GM12878 (cell line): Measurements from ENCODE around the gene SAMD4A. TPM values are rescaled to one million over a fixed set of nuclear protein-coding genes. Genes with fewer than 3 reads are reported as not detected.

Source experiments
- ATAC-seq: fragments of 200-7000 bp; cut with Tn5 transposase; 3 replicates; pipeline ENCODE4 v1.9.1; 2020; ENCODE audit warnings: mild to moderate bottlenecking, moderate library complexity
- BruUV-seq: library from RNA; stranded (reverse); fragments of 400-500 nt; replicated peaks from 2 replicates; lab custom pipeline; 2021; lab: Mats Ljungman, UMichigan
- CTCF ChIA-PET: fragments of 300-600 bp; sonication (Branson Sonifier 250); formaldehyde crosslinking; extraction: SDS; loops from one replicate; lab custom pipeline; 2021; ENCODE audit warnings: inconsistent platforms; lab: Yijun Ruan, JAX
- POLR2A ChIA-PET: fragments of 350-600 bp; formaldehyde crosslinking; extraction: SDS; loops from one replicate; lab custom pipeline; 2021; ENCODE audit warnings: inconsistent platforms; lab: Charles Lee
- RAD21 ChIA-PET: fragments of 300-600 bp; sonication (Branson Sonifier 250); formaldehyde crosslinking; loops from one replicate; lab custom pipeline; 2023; ENCODE audit warnings: antibody characterized with exemption; ENCODE audit not compliant: unreplicated experiment; lab: Charles Lee
- SMC1A ChIA-PET: fragments of 300-600 bp; sonication (Branson Sonifier 250); formaldehyde crosslinking; loops from one replicate; lab custom pipeline; 2023; ENCODE audit not compliant: unreplicated experiment, uncharacterized antibody; lab: Charles Lee
- DNase-seq: peaks from one replicate; pipeline ENCODE4 v3.0.0-alpha.2; 2011; ENCODE audit warnings: low read depth, low spot score
- FAIRE-seq: peaks from 3 replicates; lab custom pipeline; 2011; peaks lifted over from hg19 to GRCh38; lab: Jason Lieb, UNC
- H2AFZ ChIP-seq: 2 replicates; pipeline ENCODE4 v1.6.0; 2011; ENCODE audit warnings: low read depth, low read length, control low read depth; ENCODE audit not compliant: control insufficient read depth
- H3K27ac ChIP-seq: 2 replicates; pipeline ENCODE4 v1.5.1; 2011; ENCODE audit warnings: control low read depth; ENCODE audit not compliant: control insufficient read depth, insufficient read depth
- H3K27me3 ChIP-seq, 2 experiments: replicated peaks in 1 of 2; 2 replicates each; pipeline versions ENCODE4 v1.6.0 to v1.6.1; 2011; ENCODE audit warnings: low read length in 1 of 2; ENCODE audit not compliant: control insufficient read depth in 2 of 2, insufficient read depth in 2 of 2
- H3K36me3 ChIP-seq, 2 experiments: 2 replicates each; pipeline ENCODE4 v1.5.1; 2011; ENCODE audit warnings: low read length in 1 of 2; ENCODE audit not compliant: control insufficient read depth in 2 of 2, insufficient read depth in 2 of 2
- H3K4me1 ChIP-seq: 2 replicates; pipeline ENCODE4 v1.6.1; 2011; ENCODE audit warnings: mild to moderate bottlenecking, low read length, moderate library complexity, mixed read lengths; ENCODE audit not compliant: control insufficient read depth, insufficient read depth
- H3K4me2 ChIP-seq: 2 replicates; pipeline ENCODE4 v1.6.0; 2011; ENCODE audit warnings: control low read depth; ENCODE audit not compliant: control insufficient read depth, insufficient read depth
- H3K4me3 ChIP-seq: fragments of 200-600 bp; sonication (generic); 2 replicates; pipeline ENCODE4 v1.5.1; 2016
- H3K79me2 ChIP-seq: 2 replicates; pipeline ENCODE4 v1.6.0; 2011; ENCODE audit warnings: low read length; ENCODE audit not compliant: control insufficient read depth, insufficient read depth
- H3K9ac ChIP-seq: 2 replicates; pipeline ENCODE4 v1.8.0; 2011; ENCODE audit warnings: low read length, control low read depth, mixed read lengths; ENCODE audit not compliant: control insufficient read depth, insufficient read depth
- H3K9me3 ChIP-seq: replicated peaks from 3 replicates; pipeline ENCODE4 v1.5.1; 2011; ENCODE audit warnings: mild to moderate bottlenecking, low read length; ENCODE audit not compliant: control insufficient read depth, insufficient read depth
- H4K20me1 ChIP-seq: 2 replicates; pipeline ENCODE4 v1.6.0; 2011; ENCODE audit not compliant: control insufficient read depth, insufficient read depth
- BRCA1 ChIP-seq: IDR thresholded peaks from 2 replicates; pipeline ENCODE4 v1.6.1; 2011; ENCODE audit warnings: low read depth, low read length, improper control_type of control experiment
- E2F8 ChIP-seq: fragments of 450-650 bp; IDR thresholded peaks from 2 replicates; pipeline ENCODE4 v1.6.1; 2018; ENCODE audit warnings: mild to moderate bottlenecking, low read depth, moderate library complexity; ENCODE audit not compliant: partially characterized antibody
- ESRRA ChIP-seq: IDR thresholded peaks from 2 replicates; pipeline ENCODE4 v1.6.1; 2012; ENCODE audit warnings: mild to moderate bottlenecking, low read length, improper control_type of control experiment
- HCFC1 ChIP-seq: fragments of 150-350 bp; IDR thresholded peaks from 2 replicates; pipeline ENCODE4 v1.6.1; 2014; ENCODE audit warnings: low read length
- HDAC2 ChIP-seq: fragments of 200-600 bp; sonication (generic); IDR thresholded peaks from 2 replicates; pipeline ENCODE4 v1.6.1; 2017
- KLF5 ChIP-seq: fragments of 450-650 bp; IDR thresholded peaks from 2 replicates; pipeline ENCODE4 v1.6.1; 2014; ENCODE audit warnings: mild to moderate bottlenecking; ENCODE audit not compliant: partially characterized antibody
- YBX1 ChIP-seq: fragments of 450-650 bp; IDR thresholded peaks from 2 replicates; pipeline ENCODE4 v1.6.1; 2016; ENCODE audit warnings: antibody characterized with exemption
- ZSCAN29 ChIP-seq: fragments of 450-650 bp; IDR thresholded peaks from 2 replicates; pipeline ENCODE4 v1.6.1; 2017; ENCODE audit warnings: mild to moderate bottlenecking, moderate library complexity
- WGBS: methylation state at CpG from one replicate; pipeline ENCODE4 v1.1.6; 2016; ENCODE audit warnings: low lambda C conversion rate; ENCODE audit not compliant: insufficient replicate concordance, insufficient coverage; ENCODE audit errors: missing lambda C conversion rate; 5-methylcytosine and 5-hydroxymethylcytosine counted together
- in situ Hi-C: fragments of 300-500 bp; cut with MboI; formaldehyde crosslinking; loops from 9 replicates; pipeline ENCODE4 v1.14.3; 2018; ENCODE audit warnings: mixed read lengths
- intact Hi-C: fragments of 100-400 bp; cut with micrococcal nuclease; formaldehyde crosslinking; loops from one replicate; pipeline ENCODE4 v1.14.2; 2022; ENCODE audit not compliant: unreplicated experiment
- polyA plus RNA-seq, 11 experiments: library from polyadenylated mRNA; depleted of rRNA in 4 of 11; unstranded in 6 of 11; stranded (reverse) in 5 of 11; fragments of >200 nt; fragmentation: Nextera tagmentation in 4 of 11; fragmentation: Illumina TruSeq in 1 of 11; extraction: Ambion mirVana in 4 of 11; extraction: Trizol in 1 of 11; gene quantifications; 1 replicate in 1 of 11; 2 replicates in 10 of 11; pipeline versions ENCODE4 v1.2.1 to v1.2.3, GENCODE V29; 2011 to 2016; ENCODE audit warnings: inconsistent platforms in 2 of 11, missing spikeins in 2 of 11, low read depth in 1 of 11
- total RNA-seq, 4 experiments: library from RNA; depleted of rRNA in 3 of 4; stranded (reverse); fragments of >200 nt in 3 of 4; fragmentation: Illumina TruSeq in 1 of 4; extraction: Trizol in 1 of 4; gene quantifications; 2 replicates each; pipeline versions ENCODE4 v1.2.1 to v1.2.3, GENCODE V29; 2013 to 2021

The SAMD4A gene
- total and polyA plus RNA-seq, 10 of the 15 experiments (the other 5 are each of a cell fraction or from before 2014, with no cell fraction given) = 0.05 to 0.56 (median 0.31) TPM

GRCh38 chr14:54654605-54655004, 87.7 kb downstream of the SAMD4A start (continued):
- TF ChIP-seq E2F8 (no peak), BRCA1 (no peak)

- no peak overlapping the region for H3K4me3 ChIP-seq
- no peak for DNase-seq
- no peak for TF ChIP-seq ESRRA
- TF ChIP-seq ZSCAN29 = no peak
- TF ChIP-seq HDAC2 = no peak
- no peak for TF ChIP-seq YBX1
- TF ChIP-seq KLF5 = no peak
- TF ChIP-seq HCFC1 = no peak
- TF ChIP-seq, all 136 proteins: peak for 0
- Histone ChIP-seq H3K27me3 (no peaks in the 10 kb centered on the region), H4K20me1 (no peaks in the 10 kb centered on the region), H3K27ac (no peak overlapping the region), H3K9ac (no peak overlapping the region), H3K4me1 (no peaks in the 10 kb centered on the region), H3K9me3 (no peaks in the 10 kb centered on the region), H3K79me2 (no peaks in the 10 kb centered on the region), H3K36me3 (no peaks in the 10 kb centered on the region), H3K4me2 (no peak overlapping the region), H2AFZ (no peak overlapping the region)
- CTCF ChIA-PET = no interaction called here
- FAIRE-seq (no peak), ATAC-seq (no peak)
- POLR2A ChIA-PET = no interaction called here
- 48% methylated on average over 3 of the region's 3 CpGs for WGBS
- in situ Hi-C loops (no loop called here), intact Hi-C loops (no loop called here)
- RAD21 ChIA-PET = no interaction called here
- BruUV-seq = no TSS peak
- SMC1A ChIA-PET = interaction anchor here (1.5 kb wide), 1 partner anchor 10 kb away, joined by 3 read pairs; no protein-coding TSS in a partner anchor
Observed at GRCh38 chr14:54658836-54659235, 91.9 kb downstream of the SAMD4A start.
